SK-N-MC (cell line): ENCODE results near the gene BANF1.

Experiments used
- EZH2 ChIP-seq: fragments of 200-600 bp; sonication (generic); IDR thresholded peaks from one replicate; pipeline ENCODE4 v1.6.1; 2017; ENCODE audit warnings: antibody characterized with exemption
- FOXP2 ChIP-seq: optimal IDR thresholded peaks from 2 replicates; pipeline ENCODE3; 2011; ENCODE audit warnings: mild to moderate bottlenecking, moderate library complexity; ENCODE audit not compliant: insufficient read depth; ENCODE audit errors: extremely low read length, control extremely low read depth
- POLR2AphosphoS5 ChIP-seq: IDR thresholded peaks from 2 replicates; pipeline ENCODE4 v1.6.1; 2012; ENCODE audit warnings: mild to moderate bottlenecking, low read depth, low read length, borderline replicate concordance

DNA sequence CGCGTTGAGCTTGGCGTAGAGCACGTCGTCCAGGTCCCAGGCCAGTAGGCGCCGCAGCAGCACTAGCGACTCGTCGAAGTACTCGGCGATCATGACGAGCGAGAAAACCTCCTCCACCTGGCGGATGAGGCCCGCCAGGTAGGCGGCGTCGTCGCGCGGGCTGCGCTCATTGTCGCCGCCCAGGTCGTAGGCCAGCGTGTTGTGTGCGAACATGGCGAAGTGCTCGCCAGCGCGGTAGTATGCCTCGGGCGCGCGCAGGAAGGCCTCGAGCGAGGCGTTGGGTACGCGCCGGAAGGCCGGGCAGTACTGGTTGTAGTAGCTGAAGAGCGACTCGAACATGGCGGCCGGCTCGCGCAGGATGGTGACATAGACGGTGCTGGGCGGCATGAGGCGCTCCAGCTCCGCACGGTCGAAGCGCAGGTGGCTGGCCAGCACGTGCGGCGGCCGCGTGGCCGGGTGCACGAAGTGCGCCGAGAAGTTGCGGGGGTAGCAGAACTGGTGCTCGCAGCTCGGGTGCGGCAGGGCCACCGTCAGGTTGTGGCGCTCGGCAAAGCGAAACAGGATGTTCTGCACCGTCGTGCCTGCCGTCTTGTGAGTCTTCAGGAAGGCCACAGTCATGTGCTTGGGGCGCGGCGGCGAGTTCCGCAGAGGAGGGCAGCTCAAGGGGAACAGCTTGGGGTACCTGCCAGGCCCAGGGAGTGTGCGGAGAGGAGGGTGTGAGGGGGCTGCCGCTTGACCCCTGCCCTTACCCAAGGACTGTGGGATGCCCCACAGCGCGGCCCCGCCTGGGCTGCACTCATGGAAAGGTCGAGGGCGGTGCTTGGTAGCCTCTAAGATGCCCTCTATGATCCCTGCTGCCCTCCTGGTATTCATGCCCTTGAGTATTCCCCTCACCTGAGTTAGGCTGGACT is 40.9 kb downstream of the BANF1 start:
- no peak for TF ChIP-seq POLR2AphosphoS5
- no peak for TF ChIP-seq EZH2
- TF ChIP-seq FOXP2: no peak
